Peyer's patch (tissue), 4 donors: ENCODE measurements around the gene GTPBP2.

Source experiments
- POLR2A ChIP-seq, 2 donors: fragments of 450-650 bp; IDR thresholded peaks; one replicate each; pipeline ENCODE4 v1.5.1; 2017; ENCODE audit warnings: antibody characterized with exemption in 2 of 2, mild to moderate bottlenecking in 2 of 2, moderate library complexity in 2 of 2
- TF ChIP-seq, protein P1 (sequence below), 6 experiments: fragments of 450-650 bp in 4 of 6; fragments of 200-600 bp in 2 of 6; sonication (generic) in 1 of 6; IDR thresholded peaks; one replicate each; pipeline ENCODE4 v1.5.1; 2017 to 2019; ENCODE audit warnings: antibody characterized with exemption in 6 of 6, mild to moderate bottlenecking in 3 of 6, moderate library complexity in 1 of 6

DNA sequence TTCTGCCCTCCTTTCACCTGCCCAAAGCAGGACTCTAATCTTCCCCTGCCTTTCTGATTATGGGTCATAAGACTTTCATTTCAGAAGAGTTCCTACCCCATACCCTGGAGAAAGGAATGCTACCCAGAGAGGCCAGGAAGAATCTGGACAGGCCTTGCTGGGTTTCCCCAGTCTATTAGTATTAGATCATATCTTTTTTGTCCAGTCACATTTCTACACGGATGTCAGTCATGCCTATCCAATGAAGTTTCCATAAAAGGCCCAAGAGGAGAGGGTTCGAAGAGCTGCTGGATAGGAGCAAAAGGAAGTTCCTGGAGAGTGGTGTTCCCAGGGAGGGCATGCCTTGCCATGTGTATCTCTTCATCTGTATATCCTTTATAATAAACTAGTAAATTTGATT lies 49.9 kb downstream of the GTPBP2 start:
- no peak for TF ChIP-seq POLR2A (IDR thresholded peaks at IDR 0.05)
- TF ChIP-seq, protein P1, sequence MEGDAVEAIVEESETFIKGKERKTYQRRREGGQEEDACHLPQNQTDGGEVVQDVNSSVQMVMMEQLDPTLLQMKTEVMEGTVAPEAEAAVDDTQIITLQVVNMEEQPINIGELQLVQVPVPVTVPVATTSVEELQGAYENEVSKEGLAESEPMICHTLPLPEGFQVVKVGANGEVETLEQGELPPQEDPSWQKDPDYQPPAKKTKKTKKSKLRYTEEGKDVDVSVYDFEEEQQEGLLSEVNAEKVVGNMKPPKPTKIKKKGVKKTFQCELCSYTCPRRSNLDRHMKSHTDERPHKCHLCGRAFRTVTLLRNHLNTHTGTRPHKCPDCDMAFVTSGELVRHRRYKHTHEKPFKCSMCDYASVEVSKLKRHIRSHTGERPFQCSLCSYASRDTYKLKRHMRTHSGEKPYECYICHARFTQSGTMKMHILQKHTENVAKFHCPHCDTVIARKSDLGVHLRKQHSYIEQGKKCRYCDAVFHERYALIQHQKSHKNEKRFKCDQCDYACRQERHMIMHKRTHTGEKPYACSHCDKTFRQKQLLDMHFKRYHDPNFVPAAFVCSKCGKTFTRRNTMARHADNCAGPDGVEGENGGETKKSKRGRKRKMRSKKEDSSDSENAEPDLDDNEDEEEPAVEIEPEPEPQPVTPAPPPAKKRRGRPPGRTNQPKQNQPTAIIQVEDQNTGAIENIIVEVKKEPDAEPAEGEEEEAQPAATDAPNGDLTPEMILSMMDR (IDR thresholded peaks at IDR 0.05) = no peak
